Colonic mucosa (tissue), 4 donors: ENCODE results near the gene NTSR1. TPM values are rescaled to one million over a fixed set of nuclear protein-coding genes. Genes with fewer than 3 reads are reported as not detected.

Source experiments
- DNase-seq: peaks from one replicate; pipeline ENCODE4 v3.0.0-alpha.2; 2020
- H3K27ac ChIP-seq: fragments of 200-600 bp; one replicate; pipeline ENCODE4 v1.8.0; 2021
- H3K27me3 ChIP-seq: fragments of 200-600 bp; one replicate; pipeline ENCODE4 v1.8.0; 2021
- H3K36me3 ChIP-seq: fragments of 200-600 bp; one replicate; pipeline ENCODE4 v1.8.0; 2021
- H3K4me1 ChIP-seq: fragments of 200-600 bp; one replicate; pipeline ENCODE4 v1.8.0; 2021; ENCODE audit warnings: mild to moderate bottlenecking
- H3K4me3 ChIP-seq: fragments of 200-600 bp; one replicate; pipeline ENCODE4 v1.8.0; 2021
- H3K9ac ChIP-seq, 2 donors: one replicate each; pipeline ENCODE4 v1.7.0; 2013; ENCODE audit warnings: control low read depth in 2 of 2, low read depth in 2 of 2, low read length in 2 of 2
- H3K9me3 ChIP-seq: fragments of 200-600 bp; one replicate; pipeline ENCODE4 v1.8.0; 2021
- intact Hi-C: fragments of 100-400 bp; cut with DNase I; formaldehyde crosslinking; loops from one replicate; pipeline ENCODE4 v1.14.1; 2022
- total RNA-seq, 2 donors: library from RNA; stranded (reverse); fragmentation: NEBNext Ultra II Directional in 1 of 2; extraction: Animal tissue kit (Norgen Biotek cat#: 25700) in 1 of 2; gene quantifications; one replicate each; pipeline ENCODE4 v1.2.1, GENCODE V29; 2021
- TF ChIP-seq, protein P1 (sequence below): fragments of 200-600 bp; IDR thresholded peaks from one replicate; pipeline ENCODE4 v1.8.0; 2022; ENCODE audit warnings: antibody characterized with exemption, mild to moderate bottlenecking
- donor health status: healthy.
- donor health status: DM: no; HTN: no; CAD: no.
- donor health status: DM: no; HTN: no; CAD: no.

The NTSR1 gene
- total RNA-seq, 2 donors from 2014 or later, result 0.05 to 2.9 TPM

DNA sequence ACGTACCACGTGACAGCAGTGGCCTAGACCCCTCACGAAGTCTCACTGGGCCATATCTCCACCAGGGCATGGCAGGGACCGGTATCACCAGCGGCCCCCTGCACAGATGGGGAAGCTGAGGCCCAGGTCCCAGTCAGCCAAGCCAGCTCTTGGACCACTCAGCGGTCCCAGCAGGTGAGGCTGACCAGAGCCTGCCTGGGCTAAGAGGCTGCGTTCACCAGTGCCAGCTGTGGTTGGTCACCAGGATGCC lies 85.0 kb downstream of the NTSR1 start:
- Histone ChIP-seq H3K27ac (peak overlapping the region; percentile 83), H3K36me3 (no peaks in the 10 kb centered on the region), H3K9me3 (no peaks in the 10 kb centered on the region), H3K4me3 (peak overlapping the region; percentile 14), H3K4me1 (peaks cover 18% of the 10 kb centered on the region), H3K9ac (peak overlapping the region; percentile 76 to 77), H3K27me3 (no peaks in the 10 kb centered on the region)
- intact Hi-C loops, result no loop called here
- peak; percentile 39 for DNase-seq
- TF ChIP-seq, protein P1, sequence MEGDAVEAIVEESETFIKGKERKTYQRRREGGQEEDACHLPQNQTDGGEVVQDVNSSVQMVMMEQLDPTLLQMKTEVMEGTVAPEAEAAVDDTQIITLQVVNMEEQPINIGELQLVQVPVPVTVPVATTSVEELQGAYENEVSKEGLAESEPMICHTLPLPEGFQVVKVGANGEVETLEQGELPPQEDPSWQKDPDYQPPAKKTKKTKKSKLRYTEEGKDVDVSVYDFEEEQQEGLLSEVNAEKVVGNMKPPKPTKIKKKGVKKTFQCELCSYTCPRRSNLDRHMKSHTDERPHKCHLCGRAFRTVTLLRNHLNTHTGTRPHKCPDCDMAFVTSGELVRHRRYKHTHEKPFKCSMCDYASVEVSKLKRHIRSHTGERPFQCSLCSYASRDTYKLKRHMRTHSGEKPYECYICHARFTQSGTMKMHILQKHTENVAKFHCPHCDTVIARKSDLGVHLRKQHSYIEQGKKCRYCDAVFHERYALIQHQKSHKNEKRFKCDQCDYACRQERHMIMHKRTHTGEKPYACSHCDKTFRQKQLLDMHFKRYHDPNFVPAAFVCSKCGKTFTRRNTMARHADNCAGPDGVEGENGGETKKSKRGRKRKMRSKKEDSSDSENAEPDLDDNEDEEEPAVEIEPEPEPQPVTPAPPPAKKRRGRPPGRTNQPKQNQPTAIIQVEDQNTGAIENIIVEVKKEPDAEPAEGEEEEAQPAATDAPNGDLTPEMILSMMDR, result no peak

DNA sequence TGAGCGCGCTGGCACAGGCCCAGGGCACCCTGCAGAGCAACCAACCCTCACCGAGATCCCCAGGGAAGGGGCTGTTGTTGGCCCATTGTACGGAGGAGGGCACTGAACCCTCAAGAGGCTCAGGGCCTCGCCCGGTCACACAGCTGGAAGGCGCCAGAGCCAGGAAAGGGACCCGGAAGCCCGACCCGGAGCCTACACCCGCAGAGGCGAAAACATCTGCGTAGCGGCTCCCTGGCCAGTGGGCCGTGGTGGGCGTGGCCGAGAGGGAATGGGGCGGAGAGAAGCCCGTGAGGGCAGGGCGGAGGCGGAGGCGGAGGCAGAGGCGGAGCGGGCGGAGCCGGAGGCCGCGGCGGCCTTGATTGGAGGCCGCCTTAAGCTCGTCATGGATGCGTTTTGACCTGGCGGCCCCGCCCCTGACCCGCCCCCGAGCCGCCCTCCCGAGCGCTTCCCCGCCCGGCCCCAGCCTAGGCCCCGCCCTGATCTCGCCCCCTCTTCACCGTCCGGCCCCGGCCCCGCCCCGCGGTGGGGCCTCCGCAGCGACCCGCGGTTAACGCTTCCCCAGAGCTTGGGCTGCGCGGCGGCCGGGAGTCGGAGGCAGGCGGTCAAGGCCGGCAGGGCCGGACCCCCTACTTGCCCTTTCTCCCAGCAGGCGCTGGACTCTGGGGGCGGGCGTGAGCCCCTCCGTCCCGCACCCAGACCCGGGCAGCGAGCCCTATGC lies 85.5 kb downstream of the NTSR1 start:
- Histone ChIP-seq H3K36me3 (no peaks in the 10 kb centered on the region), H3K4me3 (peak overlapping the region; percentile 64), H3K4me1 (peaks cover 18% of the 10 kb centered on the region), H3K27ac (peak overlapping the region; percentile 91), H3K27me3 (no peaks in the 10 kb centered on the region), H3K9ac (peak overlapping the region; percentile 77 to 81), H3K9me3 (no peaks in the 10 kb centered on the region)
- peak; percentile 97 for DNase-seq
- TF ChIP-seq, protein P1, result no peak
- intact Hi-C loops, result no loop called here

DNA sequence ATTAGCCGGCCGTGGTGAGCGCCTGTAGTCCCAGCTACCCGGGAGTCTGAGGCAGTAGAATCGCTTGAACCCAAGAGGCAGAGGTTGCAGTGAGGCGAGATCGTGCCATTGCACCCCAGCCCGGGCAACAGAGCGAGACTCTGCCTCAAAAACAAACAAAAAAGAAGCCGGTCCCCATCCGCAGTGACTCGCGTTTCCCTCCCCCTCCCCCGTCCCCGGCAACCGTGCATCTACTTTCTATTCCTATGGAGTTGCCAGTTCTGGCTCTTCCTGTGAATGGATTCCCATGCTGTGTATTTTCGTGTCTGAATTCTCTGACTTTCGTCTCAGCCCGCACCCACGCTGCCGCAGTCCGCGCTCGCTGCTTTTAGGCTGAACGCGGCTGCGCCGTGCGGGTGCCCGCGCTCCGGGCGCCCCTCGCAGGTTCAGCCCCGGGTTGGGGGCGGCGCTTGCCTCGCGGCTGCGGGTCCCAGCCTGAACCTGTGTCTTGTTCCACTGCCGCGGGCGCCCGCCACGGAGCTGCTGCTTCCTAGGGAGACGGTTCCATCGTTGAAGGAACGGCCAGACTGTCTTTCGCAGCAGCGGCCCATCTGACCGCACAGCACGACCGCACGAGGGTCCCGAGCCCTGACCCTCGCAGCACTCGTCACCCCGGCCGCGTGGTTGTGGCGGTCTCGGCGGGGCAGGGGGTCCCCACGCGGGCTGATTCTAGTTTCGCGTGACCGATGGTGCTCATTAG lies 86.6 kb downstream of the NTSR1 start:
- H3K9me3 ChIP-seq, result no peaks in the 10 kb centered on the region
- TF ChIP-seq, protein P1, result no peak
- H3K9ac ChIP-seq, result peak overlapping the region; percentile 73 to 81
- intact Hi-C loops, result no loop called here
- no peaks in the 10 kb centered on the region for H3K36me3 ChIP-seq
- H3K27me3 ChIP-seq, result no peaks in the 10 kb centered on the region
- DNase-seq, result peak; percentile 64
- H3K27ac ChIP-seq, result peak overlapping the region; percentile 91
- H3K4me3 ChIP-seq, result peak overlapping the region; percentile 64
- peaks cover 18% of the 10 kb centered on the region for H3K4me1 ChIP-seq

DNA sequence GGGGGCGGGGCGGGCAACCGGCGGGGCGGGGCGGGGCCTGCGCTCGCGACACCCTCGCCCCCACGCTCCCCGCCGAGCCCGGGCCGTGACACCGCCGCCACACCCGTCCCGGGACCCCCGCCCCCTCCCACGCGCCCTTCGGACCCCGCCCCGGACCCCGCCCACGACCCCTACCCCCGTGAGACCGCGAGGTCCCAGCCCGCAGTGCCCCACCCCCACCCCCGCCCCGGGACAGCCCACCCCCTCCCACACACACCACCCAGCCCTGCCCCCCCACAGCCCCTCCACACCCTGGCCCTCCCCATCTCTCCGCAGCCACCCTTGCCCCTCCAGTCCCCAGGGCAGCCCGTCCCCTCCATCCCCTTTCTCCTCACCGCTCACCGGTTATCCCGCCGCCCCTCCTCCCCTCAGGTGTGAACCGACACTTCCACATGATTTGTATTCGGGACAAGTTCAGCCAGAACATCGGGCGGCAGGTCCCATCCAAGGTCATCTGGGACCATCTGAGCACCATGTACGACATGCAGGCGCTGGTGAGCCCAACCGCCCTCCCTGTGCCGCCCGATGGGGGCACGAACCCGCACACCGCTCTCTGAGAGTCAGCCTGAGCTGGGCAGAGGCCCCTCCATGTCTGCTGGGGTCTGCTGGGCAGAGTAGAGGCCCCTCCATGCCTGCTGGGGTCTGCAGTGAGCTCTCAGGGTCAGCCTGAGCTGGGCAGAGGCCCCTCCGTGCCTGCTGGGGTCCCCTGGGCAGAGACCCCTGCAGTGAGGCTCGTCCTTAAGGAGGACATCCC lies 88.3 kb downstream of the NTSR1 start:
- DNase-seq, result peak; percentile 45
- peak overlapping the region; percentile 91 for H3K27ac ChIP-seq
- H3K9ac ChIP-seq, result peak overlapping the region; percentile 64 to 78
- H3K4me3 ChIP-seq, result peak overlapping the region; percentile 64
- H3K27me3 ChIP-seq, result no peaks in the 10 kb centered on the region
- intact Hi-C loops, result no loop called here
- H3K9me3 ChIP-seq, result no peaks in the 10 kb centered on the region
- peaks cover 18% of the 10 kb centered on the region for H3K4me1 ChIP-seq
- no peaks in the 10 kb centered on the region for H3K36me3 ChIP-seq
- TF ChIP-seq, protein P1, result no peak

DNA sequence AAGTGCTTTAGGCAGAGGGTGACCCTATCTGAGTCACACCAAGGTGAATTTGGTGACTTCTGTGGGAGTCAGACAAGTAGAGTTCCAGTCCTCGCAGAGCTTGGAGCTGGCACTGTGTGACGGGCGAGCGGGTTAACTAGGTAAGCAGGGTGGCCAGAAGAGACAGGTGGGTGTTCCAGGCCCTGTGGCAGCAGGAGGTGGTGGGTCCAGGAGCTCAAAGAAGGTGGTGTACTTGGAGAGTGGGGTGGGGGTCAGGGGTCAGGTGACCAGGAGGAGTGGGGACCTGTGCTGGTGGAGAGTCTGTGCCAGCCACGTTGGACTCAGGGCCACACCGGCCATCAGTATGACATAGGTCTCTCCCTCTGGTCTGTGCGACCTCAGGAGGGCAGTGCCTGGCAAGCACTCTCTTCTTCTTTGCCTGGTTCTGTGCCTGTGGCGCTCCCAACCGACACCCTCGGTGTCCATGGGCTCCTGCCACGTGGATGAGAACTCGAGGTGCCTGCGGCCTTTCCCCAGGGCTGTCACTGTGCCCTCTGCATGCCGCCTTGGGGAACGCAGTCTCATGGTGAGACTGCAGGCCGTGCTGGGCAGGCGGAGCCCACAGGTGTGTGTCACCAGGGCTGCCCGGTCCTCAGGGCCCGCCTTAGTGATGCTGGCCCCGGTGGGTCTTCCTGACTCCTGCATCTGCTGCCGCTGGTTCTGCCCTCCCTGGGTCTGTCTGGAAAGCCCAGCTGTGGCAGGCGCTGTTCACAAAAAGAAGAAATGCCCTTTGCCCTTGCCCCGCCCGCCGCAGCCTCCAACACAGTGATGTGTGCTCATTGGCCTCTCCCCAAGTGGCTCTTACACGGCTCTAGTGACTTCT lies 89.3 kb downstream of the NTSR1 start:
- Histone ChIP-seq H3K4me3 (no peak overlapping the region), H3K9ac (peak overlapping the region; percentile 64 to 68), H3K27me3 (no peaks in the 10 kb centered on the region), H3K36me3 (no peaks in the 10 kb centered on the region), H3K9me3 (no peaks in the 10 kb centered on the region), H3K27ac (peak overlapping the region; percentile 46), H3K4me1 (peaks cover 18% of the 10 kb centered on the region)
- TF ChIP-seq, protein P1, result no peak
- DNase-seq, result peak; percentile 88
- intact Hi-C loops, result no loop called here
